ENCODE data around the gene FOXE1.

DNA sequence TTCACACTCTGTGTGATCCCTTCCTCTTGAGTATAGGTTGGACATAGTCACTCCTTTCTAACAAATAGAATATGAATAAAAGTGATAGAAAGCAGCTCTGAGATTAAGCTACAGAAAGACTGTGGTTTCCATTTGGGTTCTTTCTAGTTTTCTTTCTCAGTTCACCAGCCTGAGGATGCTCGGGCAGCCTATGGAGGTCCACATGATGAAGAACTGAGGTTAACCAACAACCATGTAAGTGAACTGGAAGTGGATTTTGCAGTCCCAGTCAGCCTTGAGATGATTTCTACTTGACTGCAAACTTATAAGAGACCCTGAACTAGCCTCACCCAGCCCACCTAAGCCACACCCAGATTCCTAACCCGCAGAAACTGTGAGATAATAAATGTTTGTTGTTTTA is 10.1 kb upstream of the FOXE1 start:
- TF ChIP-seq, protein P1, sequence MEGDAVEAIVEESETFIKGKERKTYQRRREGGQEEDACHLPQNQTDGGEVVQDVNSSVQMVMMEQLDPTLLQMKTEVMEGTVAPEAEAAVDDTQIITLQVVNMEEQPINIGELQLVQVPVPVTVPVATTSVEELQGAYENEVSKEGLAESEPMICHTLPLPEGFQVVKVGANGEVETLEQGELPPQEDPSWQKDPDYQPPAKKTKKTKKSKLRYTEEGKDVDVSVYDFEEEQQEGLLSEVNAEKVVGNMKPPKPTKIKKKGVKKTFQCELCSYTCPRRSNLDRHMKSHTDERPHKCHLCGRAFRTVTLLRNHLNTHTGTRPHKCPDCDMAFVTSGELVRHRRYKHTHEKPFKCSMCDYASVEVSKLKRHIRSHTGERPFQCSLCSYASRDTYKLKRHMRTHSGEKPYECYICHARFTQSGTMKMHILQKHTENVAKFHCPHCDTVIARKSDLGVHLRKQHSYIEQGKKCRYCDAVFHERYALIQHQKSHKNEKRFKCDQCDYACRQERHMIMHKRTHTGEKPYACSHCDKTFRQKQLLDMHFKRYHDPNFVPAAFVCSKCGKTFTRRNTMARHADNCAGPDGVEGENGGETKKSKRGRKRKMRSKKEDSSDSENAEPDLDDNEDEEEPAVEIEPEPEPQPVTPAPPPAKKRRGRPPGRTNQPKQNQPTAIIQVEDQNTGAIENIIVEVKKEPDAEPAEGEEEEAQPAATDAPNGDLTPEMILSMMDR (IDR thresholded peaks at IDR 0.05; ENCODE audit: insufficient read depth, low read length): no peak
- TF ChIP-seq POLR2AphosphoS5 (IDR thresholded peaks at IDR 0.05; ENCODE audit: low read depth) (no peak), SPI1 (IDR thresholded peaks at IDR 0.05; ENCODE audit: borderline replicate concordance, low read depth) (no peak)
- TF ChIP-seq, protein P2, sequence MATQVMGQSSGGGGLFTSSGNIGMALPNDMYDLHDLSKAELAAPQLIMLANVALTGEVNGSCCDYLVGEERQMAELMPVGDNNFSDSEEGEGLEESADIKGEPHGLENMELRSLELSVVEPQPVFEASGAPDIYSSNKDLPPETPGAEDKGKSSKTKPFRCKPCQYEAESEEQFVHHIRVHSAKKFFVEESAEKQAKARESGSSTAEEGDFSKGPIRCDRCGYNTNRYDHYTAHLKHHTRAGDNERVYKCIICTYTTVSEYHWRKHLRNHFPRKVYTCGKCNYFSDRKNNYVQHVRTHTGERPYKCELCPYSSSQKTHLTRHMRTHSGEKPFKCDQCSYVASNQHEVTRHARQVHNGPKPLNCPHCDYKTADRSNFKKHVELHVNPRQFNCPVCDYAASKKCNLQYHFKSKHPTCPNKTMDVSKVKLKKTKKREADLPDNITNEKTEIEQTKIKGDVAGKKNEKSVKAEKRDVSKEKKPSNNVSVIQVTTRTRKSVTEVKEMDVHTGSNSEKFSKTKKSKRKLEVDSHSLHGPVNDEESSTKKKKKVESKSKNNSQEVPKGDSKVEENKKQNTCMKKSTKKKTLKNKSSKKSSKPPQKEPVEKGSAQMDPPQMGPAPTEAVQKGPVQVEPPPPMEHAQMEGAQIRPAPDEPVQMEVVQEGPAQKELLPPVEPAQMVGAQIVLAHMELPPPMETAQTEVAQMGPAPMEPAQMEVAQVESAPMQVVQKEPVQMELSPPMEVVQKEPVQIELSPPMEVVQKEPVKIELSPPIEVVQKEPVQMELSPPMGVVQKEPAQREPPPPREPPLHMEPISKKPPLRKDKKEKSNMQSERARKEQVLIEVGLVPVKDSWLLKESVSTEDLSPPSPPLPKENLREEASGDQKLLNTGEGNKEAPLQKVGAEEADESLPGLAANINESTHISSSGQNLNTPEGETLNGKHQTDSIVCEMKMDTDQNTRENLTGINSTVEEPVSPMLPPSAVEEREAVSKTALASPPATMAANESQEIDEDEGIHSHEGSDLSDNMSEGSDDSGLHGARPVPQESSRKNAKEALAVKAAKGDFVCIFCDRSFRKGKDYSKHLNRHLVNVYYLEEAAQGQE (IDR thresholded peaks at IDR 0.05; ENCODE audit: insufficient replicate concordance, low read depth): no peak
